Kidney (tissue), 14 donors: Measurements from ENCODE around the gene TMCC1. TPM values are rescaled to one million over a fixed set of nuclear protein-coding genes. Genes with fewer than 3 reads are reported as not detected.

Experiments
- DNase-seq, 5 donors: peaks; one replicate each; pipeline ENCODE4 v3.0.0-alpha.2; 2013 to 2020
- FAIRE-seq: peaks from 2 replicates; lab custom pipeline; 2012; peaks lifted over from hg19 to GRCh38; lab: Jason Lieb, UNC
- H3K27ac ChIP-seq, 2 donors: one replicate each; pipeline ENCODE4 v1.7.0; 2013; ENCODE audit warnings: low read depth in 2 of 2, low read length in 2 of 2, inconsistent platforms in 1 of 2
- H3K27me3 ChIP-seq: one replicate; pipeline ENCODE4 v1.7.1; 2013; ENCODE audit warnings: low read length, inconsistent platforms; ENCODE audit not compliant: control insufficient read depth, insufficient read depth
- H3K36me3 ChIP-seq, 3 donors: one replicate each; pipeline versions ENCODE4 v1.7.0 to v1.7.1; 2013; ENCODE audit warnings: low read length in 3 of 3, control low read depth in 1 of 3, inconsistent platforms in 1 of 3; ENCODE audit not compliant: insufficient read depth in 3 of 3, control insufficient read depth in 2 of 3
- H3K4me1 ChIP-seq, 3 donors: one replicate each; pipeline versions ENCODE4 v1.7.0 to v1.7.1; 2013; ENCODE audit warnings: low read length in 3 of 3, inconsistent platforms in 1 of 3, low read depth in 1 of 3; ENCODE audit not compliant: control insufficient read depth in 2 of 3, insufficient read depth in 2 of 3
- H3K4me3 ChIP-seq, 3 donors: one replicate each; pipeline versions ENCODE4 v1.7.0 to v1.8.1; 2013; ENCODE audit warnings: low read length in 3 of 3, control low read depth in 1 of 3, inconsistent platforms in 1 of 3
- H3K9ac ChIP-seq, 3 donors: one replicate each; pipeline versions ENCODE4 v1.7.0 to v1.7.1; 2013; ENCODE audit warnings: low read length in 3 of 3, control low read depth in 1 of 3, inconsistent platforms in 1 of 3
- H3K9me3 ChIP-seq, 3 donors: one replicate each; pipeline versions ENCODE4 v1.7.0 to v1.7.1; 2013; ENCODE audit warnings: low read length in 3 of 3, control low read depth in 1 of 3, inconsistent platforms in 1 of 3; ENCODE audit not compliant: control insufficient read depth in 2 of 3, insufficient read depth in 1 of 3
- intact Hi-C: fragments of 100-400 bp; cut with DNase I; formaldehyde crosslinking; loops from one replicate; pipeline ENCODE4 v1.11.1; 2022
- polyA plus RNA-seq: library from polyadenylated mRNA; stranded (reverse); fragments of 350-450 nt; fragmentation: Illumina TruSeq; extraction: RNeasy Lipid Tissue Mini Kit (QIAGEN cat#74804); gene quantifications from one replicate; pipeline ENCODE4 v1.2.3, GENCODE V29; 2014; ENCODE audit warnings: low read depth, low replicate concordance; ENCODE audit not compliant: insufficient read depth
- total RNA-seq: library from RNA; stranded (reverse); fragmentation: NEBNext Ultra II Directional; extraction: Animal tissue kit (Norgen Biotek cat#: 25700); gene quantifications from one replicate; pipeline ENCODE4 v1.2.1, GENCODE V29; 2021
- TF ChIP-seq, protein P1 (sequence below): IDR thresholded peaks from 3 replicates; pipeline ENCODE4 v1.5.1; 2012; ENCODE audit warnings: mild to moderate bottlenecking, moderate library complexity, borderline replicate concordance; ENCODE audit not compliant: insufficient read depth; ENCODE audit errors: extremely low read depth
- donor health status: control.
- donor health status: control.
- donor health status: control.
- donor health status: control.
- donor health status: control.
- donor health status: DM: yes; HTN: yes; CAD: no.
- donor health status: Normal renal cell carcinoma (clear cell type).

TMCC1 gene
- total and polyA plus RNA-seq, 2 donors from 2014 or later: 8.4 to 42.4 TPM

DNA sequence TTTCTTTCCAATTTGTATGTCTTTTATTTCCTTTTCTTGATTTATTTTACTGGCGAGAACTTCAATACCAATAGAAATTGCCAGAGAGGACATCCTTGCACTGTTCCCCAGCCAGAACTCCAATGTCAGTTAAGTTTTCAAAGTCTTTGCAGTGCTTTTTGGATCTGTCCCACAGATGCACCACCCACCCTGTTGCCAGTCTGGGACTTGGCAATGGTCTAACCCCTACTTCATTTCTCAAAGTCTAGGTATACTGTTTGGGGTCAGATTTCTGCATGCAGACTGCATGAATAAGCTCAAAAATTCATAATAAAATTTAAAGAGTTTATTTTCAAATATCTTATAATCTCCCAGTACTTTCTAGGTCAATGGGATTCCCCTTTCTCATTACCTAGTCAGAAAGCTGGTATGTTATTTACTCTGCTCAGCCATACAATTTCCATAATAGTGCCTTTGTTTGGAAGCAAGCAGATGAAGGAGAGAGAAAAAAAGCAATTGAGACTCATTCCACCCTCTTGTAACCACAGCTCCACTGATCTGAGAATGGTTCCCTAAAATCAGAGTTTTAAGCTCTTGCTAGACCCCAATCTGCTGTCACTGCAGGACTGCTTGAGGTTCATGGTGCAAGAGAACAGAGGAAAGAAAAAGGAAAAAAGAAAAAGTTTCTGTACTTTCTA, 161.2 kb downstream of the TMCC1 start:
- Histone ChIP-seq H3K36me3 (no peaks in the 10 kb centered on the region), H3K27ac (no peak overlapping the region), H3K9ac (no peak overlapping the region), H3K4me3 (no peak overlapping the region), H3K27me3 (no peaks in the 10 kb centered on the region), H3K4me1 (no peaks in the 10 kb centered on the region), H3K9me3 (no peaks in the 10 kb centered on the region)
- FAIRE-seq: no peak
- DNase-seq: no peak
- TF ChIP-seq, protein P1, sequence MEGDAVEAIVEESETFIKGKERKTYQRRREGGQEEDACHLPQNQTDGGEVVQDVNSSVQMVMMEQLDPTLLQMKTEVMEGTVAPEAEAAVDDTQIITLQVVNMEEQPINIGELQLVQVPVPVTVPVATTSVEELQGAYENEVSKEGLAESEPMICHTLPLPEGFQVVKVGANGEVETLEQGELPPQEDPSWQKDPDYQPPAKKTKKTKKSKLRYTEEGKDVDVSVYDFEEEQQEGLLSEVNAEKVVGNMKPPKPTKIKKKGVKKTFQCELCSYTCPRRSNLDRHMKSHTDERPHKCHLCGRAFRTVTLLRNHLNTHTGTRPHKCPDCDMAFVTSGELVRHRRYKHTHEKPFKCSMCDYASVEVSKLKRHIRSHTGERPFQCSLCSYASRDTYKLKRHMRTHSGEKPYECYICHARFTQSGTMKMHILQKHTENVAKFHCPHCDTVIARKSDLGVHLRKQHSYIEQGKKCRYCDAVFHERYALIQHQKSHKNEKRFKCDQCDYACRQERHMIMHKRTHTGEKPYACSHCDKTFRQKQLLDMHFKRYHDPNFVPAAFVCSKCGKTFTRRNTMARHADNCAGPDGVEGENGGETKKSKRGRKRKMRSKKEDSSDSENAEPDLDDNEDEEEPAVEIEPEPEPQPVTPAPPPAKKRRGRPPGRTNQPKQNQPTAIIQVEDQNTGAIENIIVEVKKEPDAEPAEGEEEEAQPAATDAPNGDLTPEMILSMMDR: no peak
- intact Hi-C loops: no loop called here

DNA sequence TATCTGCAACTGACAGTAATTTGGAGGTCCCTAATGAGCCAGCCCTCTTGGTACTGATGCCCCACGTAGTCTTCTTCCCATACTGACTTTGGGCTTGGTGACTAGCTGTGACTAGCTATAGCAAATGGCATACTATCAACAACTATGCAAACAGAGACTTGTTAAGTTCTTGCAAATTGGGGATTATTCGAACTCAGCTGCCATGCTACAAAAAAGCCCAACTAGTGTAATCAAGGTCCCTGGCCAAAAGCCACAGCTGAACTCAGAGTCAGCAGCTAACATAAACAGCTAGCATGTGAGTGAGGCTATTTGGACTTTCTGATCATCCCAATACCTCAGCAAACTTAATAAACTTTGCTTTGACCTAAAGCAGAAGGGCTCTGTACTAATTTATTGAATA, 165.8 kb downstream of the TMCC1 start:
- TF ChIP-seq, protein P1: no peak
- intact Hi-C loops: no loop called here

DNA sequence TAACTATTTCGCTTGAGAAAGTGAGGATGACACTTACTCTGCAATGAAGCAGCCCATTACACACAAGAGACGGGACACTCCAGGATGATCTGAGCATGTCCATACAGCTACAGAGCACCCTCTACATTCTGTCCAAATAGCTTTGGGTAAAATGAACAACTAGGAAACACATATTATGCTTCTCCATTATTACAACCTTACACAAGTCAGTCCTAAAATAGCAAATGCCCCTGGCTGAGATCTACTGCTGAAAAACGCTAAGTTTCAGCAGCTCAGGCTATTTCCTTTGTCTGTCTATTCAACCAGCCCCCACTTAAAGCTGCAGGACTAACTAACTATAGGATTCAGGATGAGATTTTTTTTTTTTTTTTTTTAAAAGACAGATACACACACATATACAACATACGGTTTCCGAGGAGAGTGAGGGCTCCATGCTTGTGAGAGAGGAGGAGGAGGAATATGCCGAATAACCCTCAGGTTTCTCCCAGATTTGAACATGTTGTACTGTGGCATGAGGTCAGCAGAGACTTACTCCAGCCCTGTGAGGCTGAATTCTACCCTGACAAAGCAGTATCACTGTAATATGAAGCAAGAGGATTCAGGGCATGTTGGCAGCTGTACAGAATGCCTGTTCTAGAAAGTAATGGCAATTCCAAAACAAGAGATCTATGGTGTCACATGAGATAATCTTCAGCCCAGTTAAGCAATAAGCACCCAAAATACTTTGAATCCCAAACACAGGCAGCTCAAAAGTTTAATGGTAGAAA, 169.8 kb downstream of the TMCC1 start:
- TF ChIP-seq, protein P1: no peak
- DNase-seq: peak in 1 of 5 donors; percentile 15

More for the DNA sequence above, 165.8 kb downstream of the TMCC1 start:
- no peak overlapping the region for H3K27ac ChIP-seq
- H3K9me3 ChIP-seq: no peaks in the 10 kb centered on the region
- no peaks in the 10 kb centered on the region for H3K27me3 ChIP-seq
- no peak for FAIRE-seq
- no peaks in the 10 kb centered on the region for H3K36me3 ChIP-seq
- no peak for DNase-seq
- H3K9ac ChIP-seq: no peak overlapping the region
- H3K4me3 ChIP-seq: no peak overlapping the region
- H3K4me1 ChIP-seq: peaks cover 0 to 10% (median 6%) of the 10 kb centered on the region in 3 donors

More for the DNA sequence above, 169.8 kb downstream of the TMCC1 start:
- H3K9me3 ChIP-seq: no peaks in the 10 kb centered on the region
- intact Hi-C loops: no loop called here
- H3K4me3 ChIP-seq: no peak overlapping the region
- no peak for FAIRE-seq
- no peaks in the 10 kb centered on the region for H3K27me3 ChIP-seq
- H3K27ac ChIP-seq: no peak overlapping the region
- H3K9ac ChIP-seq: no peak overlapping the region
- peaks cover 0 to 10% (median 6%) of the 10 kb centered on the region in 3 donors for H3K4me1 ChIP-seq
- no peaks in the 10 kb centered on the region for H3K36me3 ChIP-seq
